ENCODE data around the gene ZDHHC14.
"Not testable (repeated sequence)": the region's sequence is repeated elsewhere in the genome, so short reads cannot be mapped to it uniquely, and the experiment has no call there.

Gene ZDHHC14

GRCh38 chr6:157460182-157460999, 79.4 kb downstream of the ZDHHC14 start:
- Histone ChIP-seq H4K20me1 (ENCODE audit: insufficient read depth, low read length) (no peaks in the 10 kb centered on the region), H2AFZ (ENCODE audit: low read length) (no peak overlapping the region), H3K27me3 (replicated peaks; ENCODE audit: insufficient read depth, low read length) (no peaks in the 10 kb centered on the region), H3K9ac (ENCODE audit: low read length) (no peak overlapping the region), H3K36me3 (replicated peaks; ENCODE audit: insufficient read depth, low read length) (no peaks in the 10 kb centered on the region), H3K27ac (ENCODE audit: low read length) (no peak overlapping the region), H3K4me1 (ENCODE audit: low read length) (no peaks in the 10 kb centered on the region), H3K9me3 (replicated peaks; ENCODE audit: insufficient read depth, low read length) (no peaks in the 10 kb centered on the region), H3K9me2 (replicated peaks; ENCODE audit: insufficient read depth, low read length) (no peaks in the 10 kb centered on the region), H3K4me2 (ENCODE audit: low read depth, low read length) (no peak overlapping the region), H3K4me3 (ENCODE audit: low read length) (no peak overlapping the region), H3F3A (ENCODE audit: insufficient read depth, low read length) (no peaks in the 10 kb centered on the region), H3K79me2 (ENCODE audit: low read length) (no peaks in the 10 kb centered on the region; the same call in 1 of the 2 replicates)
- DNase-seq = no peak
- TF ChIP-seq, protein P1, sequence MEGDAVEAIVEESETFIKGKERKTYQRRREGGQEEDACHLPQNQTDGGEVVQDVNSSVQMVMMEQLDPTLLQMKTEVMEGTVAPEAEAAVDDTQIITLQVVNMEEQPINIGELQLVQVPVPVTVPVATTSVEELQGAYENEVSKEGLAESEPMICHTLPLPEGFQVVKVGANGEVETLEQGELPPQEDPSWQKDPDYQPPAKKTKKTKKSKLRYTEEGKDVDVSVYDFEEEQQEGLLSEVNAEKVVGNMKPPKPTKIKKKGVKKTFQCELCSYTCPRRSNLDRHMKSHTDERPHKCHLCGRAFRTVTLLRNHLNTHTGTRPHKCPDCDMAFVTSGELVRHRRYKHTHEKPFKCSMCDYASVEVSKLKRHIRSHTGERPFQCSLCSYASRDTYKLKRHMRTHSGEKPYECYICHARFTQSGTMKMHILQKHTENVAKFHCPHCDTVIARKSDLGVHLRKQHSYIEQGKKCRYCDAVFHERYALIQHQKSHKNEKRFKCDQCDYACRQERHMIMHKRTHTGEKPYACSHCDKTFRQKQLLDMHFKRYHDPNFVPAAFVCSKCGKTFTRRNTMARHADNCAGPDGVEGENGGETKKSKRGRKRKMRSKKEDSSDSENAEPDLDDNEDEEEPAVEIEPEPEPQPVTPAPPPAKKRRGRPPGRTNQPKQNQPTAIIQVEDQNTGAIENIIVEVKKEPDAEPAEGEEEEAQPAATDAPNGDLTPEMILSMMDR (IDR thresholded peaks at IDR 0.05; ENCODE audit: low read length) = no peak
- TF ChIP-seq EZH2phosphoT487 (IDR thresholded peaks at IDR 0.05; ENCODE audit: low read length) (no peak), EZH2 (optimal IDR thresholded peaks at IDR 0.05; ENCODE audit: low read depth, low read length) (no peak)

- no peak for TF ChIP-seq EZH2phosphoT487 (IDR thresholded peaks at IDR 0.05; ENCODE audit: low read length)
- TF ChIP-seq, protein P1 (IDR thresholded peaks at IDR 0.05; ENCODE audit: low read length) = no peak
- no peak for TF ChIP-seq EZH2 (optimal IDR thresholded peaks at IDR 0.05; ENCODE audit: low read depth, low read length)
- Histone ChIP-seq H2AFZ (ENCODE audit: low read length) (no peak overlapping the region), H3K9me3 (replicated peaks; ENCODE audit: insufficient read depth, low read length) (no peaks in the 10 kb centered on the region), H3K9me2 (replicated peaks; ENCODE audit: insufficient read depth, low read length) (no peaks in the 10 kb centered on the region), H3K27me3 (replicated peaks; ENCODE audit: insufficient read depth, low read length) (no peaks in the 10 kb centered on the region), H3K27ac (ENCODE audit: low read length) (no peak overlapping the region), H3K36me3 (replicated peaks; ENCODE audit: insufficient read depth, low read length) (no peaks in the 10 kb centered on the region), H4K20me1 (ENCODE audit: insufficient read depth, low read length) (no peaks in the 10 kb centered on the region), H3K4me3 (ENCODE audit: low read length) (no peak overlapping the region), H3F3A (ENCODE audit: insufficient read depth, low read length) (no peaks in the 10 kb centered on the region), H3K9ac (ENCODE audit: low read length) (no peak overlapping the region), H3K79me2 (ENCODE audit: low read length) (no peaks in the 10 kb centered on the region; the same call in 1 of the 2 replicates), H3K4me1 (ENCODE audit: low read length) (no peaks in the 10 kb centered on the region), H3K4me2 (ENCODE audit: low read depth, low read length) (no peak overlapping the region)
- DNase-seq = no peak
Measured at GRCh38 chr6:157461000-157461915, 80.3 kb downstream of the ZDHHC14 start.

DNA sequence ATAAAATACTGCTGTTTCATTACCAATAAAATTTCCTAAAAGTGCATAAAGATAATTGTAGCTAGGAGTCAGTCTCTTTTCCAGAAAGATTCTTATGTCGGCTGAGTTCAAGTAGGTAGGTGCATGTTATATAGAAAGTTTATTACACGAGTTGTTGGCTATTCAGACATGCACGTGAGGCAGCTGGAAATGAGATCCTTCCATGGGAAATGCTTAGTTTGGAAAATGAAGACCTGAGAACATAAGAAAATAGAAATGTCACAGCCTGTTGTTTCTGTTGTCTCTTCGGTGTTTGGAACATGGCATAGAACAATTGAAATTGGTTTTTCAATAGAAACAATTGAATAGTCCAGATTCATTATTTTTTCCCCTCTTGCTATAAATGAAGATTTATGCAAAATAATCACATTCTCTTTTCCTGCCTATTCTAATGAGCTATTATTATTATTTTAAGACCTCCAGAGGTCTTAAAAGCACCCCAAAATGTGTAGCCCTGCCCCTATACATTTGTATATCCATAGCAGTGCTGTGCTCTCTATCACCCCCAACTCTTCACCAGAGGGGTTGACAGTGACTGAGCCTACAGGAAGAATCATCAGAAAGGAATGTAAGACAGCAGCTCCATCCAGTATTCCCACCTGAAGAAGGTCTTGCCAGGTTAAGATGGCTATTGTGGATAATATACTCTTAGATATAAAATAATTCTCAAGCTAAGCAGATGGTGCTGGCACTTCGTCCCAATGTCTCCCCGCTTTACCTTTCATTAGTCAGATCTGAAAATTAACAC, 82.2 kb downstream of the ZDHHC14 start:
- H3K27ac ChIP-seq (ENCODE audit: low read length) = no peak overlapping the region
- no peak for TF ChIP-seq EZH2phosphoT487 (IDR thresholded peaks at IDR 0.05; ENCODE audit: low read length)
- TF ChIP-seq EZH2 (optimal IDR thresholded peaks at IDR 0.05; ENCODE audit: low read depth, low read length) = no peak
- H3K4me2 ChIP-seq (ENCODE audit: low read depth, low read length) = no peak overlapping the region
- no peak overlapping the region for H2AFZ ChIP-seq (ENCODE audit: low read length)
- DNase-seq = no peak
- no peak overlapping the region for H3K4me3 ChIP-seq (ENCODE audit: low read length)
- no peaks in the 10 kb centered on the region for H3K4me1 ChIP-seq (ENCODE audit: low read length)
- H3K9ac ChIP-seq (ENCODE audit: low read length) = no peak overlapping the region
- H3K9me2 ChIP-seq (replicated peaks; ENCODE audit: insufficient read depth, low read length) = no peaks in the 10 kb centered on the region
- H3K79me2 ChIP-seq (ENCODE audit: low read length) = no peaks in the 10 kb centered on the region; the same call in 1 of the 2 replicates
- H4K20me1 ChIP-seq (ENCODE audit: insufficient read depth, low read length) = no peaks in the 10 kb centered on the region
- H3F3A ChIP-seq (ENCODE audit: insufficient read depth, low read length) = no peaks in the 10 kb centered on the region
- no peaks in the 10 kb centered on the region for H3K36me3 ChIP-seq (replicated peaks; ENCODE audit: insufficient read depth, low read length)
- H3K9me3 ChIP-seq (replicated peaks; ENCODE audit: insufficient read depth, low read length) = no peaks in the 10 kb centered on the region
- no peaks in the 10 kb centered on the region for H3K27me3 ChIP-seq (replicated peaks; ENCODE audit: insufficient read depth, low read length)

- H3K9me3 ChIP-seq (replicated peaks; ENCODE audit: insufficient read depth, low read length); H3K27me3 ChIP-seq (replicated peaks; ENCODE audit: insufficient read depth, low read length); DNase-seq; H2AFZ ChIP-seq (ENCODE audit: low read length); H3K79me2 ChIP-seq (ENCODE audit: low read length); H3K9ac ChIP-seq (ENCODE audit: low read length); H4K20me1 ChIP-seq (ENCODE audit: insufficient read depth, low read length); H3K27ac ChIP-seq (ENCODE audit: low read length); H3K4me3 ChIP-seq (ENCODE audit: low read length); H3K36me3 ChIP-seq (replicated peaks; ENCODE audit: insufficient read depth, low read length); H3K4me2 ChIP-seq (ENCODE audit: low read depth, low read length); H3K9me2 ChIP-seq (replicated peaks; ENCODE audit: insufficient read depth, low read length); H3K4me1 ChIP-seq (ENCODE audit: low read length); H3F3A ChIP-seq (ENCODE audit: insufficient read depth, low read length): not testable (repeated sequence)
Measured at GRCh38 chr6:157463743-157464135, 82.7 kb downstream of the ZDHHC14 start.
